Hepatocyte (in vitro differentiated cells): ENCODE results near the gene DUOX2. TPM values are rescaled to one million over a fixed set of nuclear protein-coding genes. Genes with fewer than 3 reads are reported as not detected.
"Not testable (repeated sequence)": the region's sequence is repeated elsewhere in the genome, so short reads cannot be mapped to it uniquely, and the experiment has no call there.

Experiments
- DNase-seq: peaks from one replicate; pipeline ENCODE4 v3.0.0-alpha.2; 2016; ENCODE audit warnings: low spot score
- H2AFZ ChIP-seq: fragments of 200-600 bp; sonication (generic); 2 replicates; pipeline ENCODE4 v1.6.0; 2016; ENCODE audit warnings: antibody characterized with exemption, mild to moderate bottlenecking
- H3K27ac ChIP-seq: fragments of 200-600 bp; sonication (generic); 2 replicates; pipeline ENCODE4 v1.5.1; 2016; ENCODE audit warnings: mild to moderate bottlenecking
- H3K27me3 ChIP-seq: fragments of 200-600 bp; sonication (generic); 2 replicates; pipeline ENCODE4 v1.6.1; 2016
- H3K36me3 ChIP-seq: fragments of 200-600 bp; sonication (generic); replicated peaks from 2 replicates; pipeline ENCODE4 v1.5.1; 2016; ENCODE audit warnings: low read depth; ENCODE audit not compliant: insufficient read depth
- H3K4me1 ChIP-seq: fragments of 200-600 bp; sonication (generic); 2 replicates; pipeline ENCODE4 v1.5.1; 2016; ENCODE audit warnings: mild to moderate bottlenecking, moderate library complexity; ENCODE audit not compliant: insufficient read depth
- H3K4me2 ChIP-seq: fragments of 200-600 bp; sonication (generic); 2 replicates; pipeline ENCODE4 v1.6.0; 2016
- H3K4me3 ChIP-seq: fragments of 200-600 bp; sonication (generic); 2 replicates; pipeline ENCODE4 v1.5.1; 2016; ENCODE audit warnings: mild to moderate bottlenecking
- H3K79me2 ChIP-seq: fragments of 200-600 bp; sonication (generic); 2 replicates; pipeline ENCODE4 v1.6.0; 2017; ENCODE audit warnings: mild to moderate bottlenecking
- H3K9me2 ChIP-seq: fragments of 200-600 bp; sonication (generic); replicated peaks from 2 replicates; pipeline ENCODE4 v1.6.0; 2017; ENCODE audit warnings: mild to moderate bottlenecking; ENCODE audit not compliant: insufficient read depth
- H3K9me3 ChIP-seq: fragments of 200-600 bp; sonication (generic); 2 replicates; pipeline ENCODE4 v1.5.1; 2016; ENCODE audit warnings: low read depth, mild to moderate bottlenecking
- H4K20me1 ChIP-seq: fragments of 200-600 bp; sonication (generic); 2 replicates; pipeline ENCODE4 v1.6.0; 2016; ENCODE audit warnings: mild to moderate bottlenecking; ENCODE audit not compliant: insufficient read depth, poor library complexity, severe bottlenecking
- EZH2 ChIP-seq: fragments of 200-600 bp; sonication (generic); IDR thresholded peaks from 2 replicates; pipeline ENCODE4 v1.6.1; 2016; ENCODE audit warnings: antibody characterized with exemption, mild to moderate bottlenecking, borderline replicate concordance
- EZH2phosphoT487 ChIP-seq: fragments of 200-600 bp; sonication (generic); IDR thresholded peaks from one replicate; pipeline ENCODE4 v1.6.1; 2018; ENCODE audit warnings: antibody characterized with exemption, mild to moderate bottlenecking, low read depth, moderate library complexity; ENCODE audit not compliant: unreplicated experiment, severe bottlenecking
- WGBS: methylation state at CpG from one replicate; pipeline ENCODE4 v1.1.6; 2016; ENCODE audit warnings: low lambda C conversion rate; ENCODE audit errors: missing lambda C conversion rate; 5-methylcytosine and 5-hydroxymethylcytosine counted together
- polyA plus RNA-seq: library from polyadenylated mRNA; unstranded; fragments of >200 nt; fragmentation: Nextera tagmentation; extraction: Ambion mirVana; gene quantifications from 2 replicates; pipeline ENCODE4 v1.2.1, GENCODE V29; 2016
- total RNA-seq: library from RNA; depleted of rRNA; stranded (reverse); fragments of >200 nt; gene quantifications from 2 replicates; pipeline ENCODE4 v1.2.3, GENCODE V29; 2014
- TF ChIP-seq, protein P1 (sequence below): fragments of 200-600 bp; sonication (generic); IDR thresholded peaks from 2 replicates; pipeline ENCODE4 v1.5.1; 2016; ENCODE audit warnings: antibody characterized with exemption, mild to moderate bottlenecking; ENCODE audit not compliant: poor library complexity

DUOX2 gene
- total and polyA plus RNA-seq, 2 experiments from 2014 or later = 21.4 to 37.4 TPM

DNA sequence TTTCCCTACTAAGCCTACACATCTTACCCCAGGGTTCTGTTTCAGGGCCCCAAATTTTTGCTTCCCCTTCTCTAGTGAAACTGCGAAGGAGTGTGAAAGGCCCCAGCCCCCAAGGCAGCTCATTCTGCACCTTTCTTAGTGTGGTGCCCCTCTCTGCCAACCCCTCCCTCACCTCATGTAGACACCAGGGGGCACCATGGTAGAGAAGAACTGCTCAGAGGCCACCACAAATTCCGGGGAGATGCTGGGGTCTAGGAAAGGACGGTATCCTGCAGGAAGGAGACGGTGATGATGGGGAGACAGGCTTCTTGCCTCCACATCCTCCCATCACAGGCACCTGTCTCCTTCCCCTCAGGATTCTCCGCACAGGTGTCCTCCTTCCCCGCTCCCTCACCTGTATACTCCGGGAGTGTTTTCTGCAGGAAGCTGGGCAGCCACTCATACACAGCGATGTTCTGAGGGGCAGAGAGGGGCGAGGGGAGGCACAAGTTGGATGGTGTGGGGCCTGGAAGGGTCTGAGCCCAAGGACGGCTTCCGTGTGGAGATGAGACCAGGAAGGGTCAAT, 3.6 kb downstream of the DUOX2 start:
- Histone ChIP-seq H3K27ac (no peak overlapping the region), H3K36me3 (no peaks in the 10 kb centered on the region), H4K20me1 (no peaks in the 10 kb centered on the region), H3K4me2 (no peak overlapping the region), H3K27me3 (peaks cover 63% of the 10 kb centered on the region), H3K9me2 (no peaks in the 10 kb centered on the region), H3K79me2 (no peaks in the 10 kb centered on the region), H3K4me3 (no peak overlapping the region), H3K9me3 (no peaks in the 10 kb centered on the region), H3K4me1 (peaks cover 20% of the 10 kb centered on the region), H2AFZ (no peak overlapping the region)
- 80% methylated on average over 11 of the region's 11 CpGs for WGBS
- TF ChIP-seq EZH2phosphoT487 = no peak
- no peak for DNase-seq

DNA sequence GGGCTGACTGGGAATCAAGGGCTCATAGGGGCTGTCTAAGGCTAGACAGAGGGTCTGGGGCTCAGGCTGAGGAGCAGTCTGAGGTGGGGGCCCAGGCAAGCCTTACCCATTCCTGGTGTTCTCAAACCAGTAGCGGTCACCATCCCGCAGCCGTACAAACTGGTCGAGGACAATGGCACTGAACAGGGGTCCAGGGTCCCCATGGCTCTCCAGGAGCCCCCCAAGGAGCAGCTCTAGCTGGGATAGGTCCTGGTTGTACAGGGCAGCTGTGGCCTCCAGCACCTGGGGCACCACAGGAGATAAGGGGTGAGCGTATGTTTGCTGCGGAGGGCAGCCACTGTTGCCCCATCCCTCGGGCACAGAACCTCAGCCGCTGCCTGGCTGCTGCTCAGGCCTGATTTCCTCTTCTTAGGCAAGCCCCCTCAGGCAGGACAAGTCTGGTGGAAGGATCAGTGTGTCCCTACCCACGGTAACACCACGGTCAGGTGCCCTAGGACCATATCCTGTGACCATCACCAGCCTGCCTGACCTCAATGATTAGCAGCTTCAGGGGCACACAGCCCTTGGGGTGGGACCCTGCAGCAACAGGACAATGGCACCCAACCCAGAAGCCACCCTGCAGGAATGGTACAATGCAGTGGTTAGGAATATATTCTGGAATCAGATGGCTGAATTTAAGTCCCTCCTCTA, 5.9 kb downstream of the DUOX2 start:
- H3K9me3 ChIP-seq = no peaks in the 10 kb centered on the region
- H3K79me2 ChIP-seq = no peaks in the 10 kb centered on the region
- H4K20me1 ChIP-seq = no peaks in the 10 kb centered on the region
- H3K4me3 ChIP-seq = no peak overlapping the region
- TF ChIP-seq, protein P1, sequence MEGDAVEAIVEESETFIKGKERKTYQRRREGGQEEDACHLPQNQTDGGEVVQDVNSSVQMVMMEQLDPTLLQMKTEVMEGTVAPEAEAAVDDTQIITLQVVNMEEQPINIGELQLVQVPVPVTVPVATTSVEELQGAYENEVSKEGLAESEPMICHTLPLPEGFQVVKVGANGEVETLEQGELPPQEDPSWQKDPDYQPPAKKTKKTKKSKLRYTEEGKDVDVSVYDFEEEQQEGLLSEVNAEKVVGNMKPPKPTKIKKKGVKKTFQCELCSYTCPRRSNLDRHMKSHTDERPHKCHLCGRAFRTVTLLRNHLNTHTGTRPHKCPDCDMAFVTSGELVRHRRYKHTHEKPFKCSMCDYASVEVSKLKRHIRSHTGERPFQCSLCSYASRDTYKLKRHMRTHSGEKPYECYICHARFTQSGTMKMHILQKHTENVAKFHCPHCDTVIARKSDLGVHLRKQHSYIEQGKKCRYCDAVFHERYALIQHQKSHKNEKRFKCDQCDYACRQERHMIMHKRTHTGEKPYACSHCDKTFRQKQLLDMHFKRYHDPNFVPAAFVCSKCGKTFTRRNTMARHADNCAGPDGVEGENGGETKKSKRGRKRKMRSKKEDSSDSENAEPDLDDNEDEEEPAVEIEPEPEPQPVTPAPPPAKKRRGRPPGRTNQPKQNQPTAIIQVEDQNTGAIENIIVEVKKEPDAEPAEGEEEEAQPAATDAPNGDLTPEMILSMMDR = no peak
- TF ChIP-seq EZH2phosphoT487 = no peak
- no peak for TF ChIP-seq EZH2
- no peaks in the 10 kb centered on the region for H3K9me2 ChIP-seq
- WGBS = 93% methylated on average over 10 of the region's 10 CpGs
- H3K4me1 ChIP-seq = peaks cover 8% of the 10 kb centered on the region
- H3K27ac ChIP-seq = no peak overlapping the region
- peaks cover 40% of the 10 kb centered on the region for H3K27me3 ChIP-seq
- H3K4me2 ChIP-seq = no peak overlapping the region
- DNase-seq = no peak
- H3K36me3 ChIP-seq = no peaks in the 10 kb centered on the region
- H2AFZ ChIP-seq = no peak overlapping the region

DNA sequence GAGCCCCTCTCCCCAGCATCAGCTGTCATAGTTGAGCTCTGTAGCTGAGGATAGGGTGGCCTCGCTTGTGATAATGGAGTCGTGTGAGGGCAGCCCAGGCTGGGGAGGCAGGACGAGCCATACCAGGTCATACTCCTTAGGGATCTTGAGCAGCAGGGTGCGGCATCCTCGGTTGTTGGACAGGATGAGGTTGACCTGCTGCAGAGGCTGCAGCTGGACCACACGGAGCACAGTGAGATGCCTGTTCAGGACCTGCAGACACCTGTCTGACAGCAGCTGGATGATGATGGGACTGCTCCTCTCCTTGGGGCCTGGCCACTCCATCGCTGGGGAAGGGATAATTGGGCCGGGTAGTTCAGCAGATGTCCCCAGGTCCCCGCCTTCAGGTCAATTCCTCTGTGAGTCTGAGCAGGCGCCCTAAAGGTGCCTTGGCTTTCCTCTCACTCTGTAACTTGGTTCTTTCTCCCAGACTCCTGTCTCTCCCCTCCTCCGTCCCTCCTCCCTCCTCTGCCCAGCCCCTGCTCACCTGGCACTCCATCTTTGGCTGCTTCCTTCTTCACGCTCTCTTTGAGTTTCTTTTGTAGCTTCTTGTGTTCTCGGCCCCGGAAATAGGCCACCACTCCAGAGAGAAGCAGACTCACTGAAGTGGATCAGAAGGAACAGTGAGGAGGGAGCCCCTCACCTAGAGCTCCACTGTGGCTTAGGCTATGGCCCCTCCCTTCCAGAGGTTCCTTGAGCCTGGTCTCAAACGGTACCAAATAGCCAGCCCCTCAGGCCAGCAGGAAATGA, 7.8 kb downstream of the DUOX2 start:
- H3K79me2 ChIP-seq = no peaks in the 10 kb centered on the region
- H3K27ac ChIP-seq = no peak overlapping the region
- no peak overlapping the region for H3K4me2 ChIP-seq
- no peak overlapping the region for H2AFZ ChIP-seq
- H3K4me3 ChIP-seq = no peak overlapping the region
- no peaks in the 10 kb centered on the region for H4K20me1 ChIP-seq
- TF ChIP-seq, protein P1 = no peak
- TF ChIP-seq EZH2 (no peak), EZH2phosphoT487 (no peak)
- H3K36me3 ChIP-seq = no peaks in the 10 kb centered on the region
- H3K4me1 ChIP-seq = no peaks in the 10 kb centered on the region
- H3K9me2 ChIP-seq = no peaks in the 10 kb centered on the region
- H3K27me3 ChIP-seq = peaks cover 22% of the 10 kb centered on the region
- no peaks in the 10 kb centered on the region for H3K9me3 ChIP-seq
- no peak for DNase-seq
- 86% methylated on average over 14 of the region's 15 CpGs for WGBS

DNA sequence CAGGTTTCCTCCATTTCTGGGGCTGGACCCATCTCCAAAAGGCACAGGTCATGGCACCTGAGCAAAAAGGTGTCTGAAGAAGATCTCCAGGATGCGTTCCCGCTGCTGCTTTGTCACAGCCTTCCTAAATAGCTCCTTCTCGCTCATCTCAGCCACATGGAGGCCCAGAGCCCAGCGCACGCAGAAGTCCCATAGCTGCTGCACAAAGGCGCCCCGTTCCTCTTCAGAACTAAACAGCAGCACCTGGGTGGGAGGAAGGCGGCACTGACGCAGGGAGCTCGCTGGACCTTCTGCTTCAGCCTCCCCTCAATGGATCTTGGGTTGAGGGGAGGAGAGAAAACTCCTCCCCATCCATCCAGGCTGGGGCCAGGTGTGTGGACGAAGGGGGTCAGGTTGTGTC, 8.4 kb downstream of the DUOX2 start:
- Histone ChIP-seq H3K4me1 (no peaks in the 10 kb centered on the region), H3K9me2 (no peaks in the 10 kb centered on the region), H3K27me3 (peaks cover 21% of the 10 kb centered on the region), H3K4me3 (no peak overlapping the region), H3K79me2 (no peaks in the 10 kb centered on the region), H3K4me2 (no peak overlapping the region), H3K27ac (no peak overlapping the region), H3K36me3 (no peaks in the 10 kb centered on the region), H4K20me1 (no peaks in the 10 kb centered on the region), H3K9me3 (no peaks in the 10 kb centered on the region), H2AFZ (no peak overlapping the region)
- DNase-seq = no peak
- 96% methylated on average over 11 of the region's 11 CpGs for WGBS
- TF ChIP-seq EZH2 = no peak
- TF ChIP-seq EZH2phosphoT487 = no peak
- TF ChIP-seq, protein P1 = no peak

DNA sequence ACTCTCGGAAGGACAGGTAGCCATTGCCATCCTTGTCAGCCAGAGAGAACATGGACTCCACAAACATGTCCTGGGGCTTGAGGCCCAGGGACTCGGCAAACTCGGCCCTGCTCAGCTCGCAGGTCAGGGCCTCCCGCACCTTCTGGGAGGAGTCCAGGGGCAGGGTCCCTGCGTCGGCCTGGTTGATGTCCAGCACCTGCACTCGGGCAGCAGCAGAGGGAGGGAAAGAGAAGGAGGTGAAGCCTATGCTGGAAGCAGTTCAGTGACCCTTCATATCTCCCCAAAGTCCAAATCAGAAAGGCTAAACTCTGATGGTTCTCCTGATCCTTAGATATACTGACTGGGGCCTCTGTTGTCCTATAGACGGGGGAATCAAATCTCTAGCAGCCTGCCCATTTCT, 9.8 kb downstream of the DUOX2 start:
- H3K4me2 ChIP-seq, H3K9me2 ChIP-seq, H4K20me1 ChIP-seq, H2AFZ ChIP-seq, H3K27ac ChIP-seq, DNase-seq, H3K27me3 ChIP-seq, H3K79me2 ChIP-seq, H3K4me3 ChIP-seq, H3K4me1 ChIP-seq, H3K36me3 ChIP-seq, H3K9me3 ChIP-seq: not testable (repeated sequence)
- 91% methylated on average over 9 of the region's 9 CpGs for WGBS
